ENCODE measurements around the gene NONO.
"Not testable (repeated sequence)": the region's sequence is repeated elsewhere in the genome, so short reads cannot be mapped to it uniquely, and the experiment has no call there.

DNA sequence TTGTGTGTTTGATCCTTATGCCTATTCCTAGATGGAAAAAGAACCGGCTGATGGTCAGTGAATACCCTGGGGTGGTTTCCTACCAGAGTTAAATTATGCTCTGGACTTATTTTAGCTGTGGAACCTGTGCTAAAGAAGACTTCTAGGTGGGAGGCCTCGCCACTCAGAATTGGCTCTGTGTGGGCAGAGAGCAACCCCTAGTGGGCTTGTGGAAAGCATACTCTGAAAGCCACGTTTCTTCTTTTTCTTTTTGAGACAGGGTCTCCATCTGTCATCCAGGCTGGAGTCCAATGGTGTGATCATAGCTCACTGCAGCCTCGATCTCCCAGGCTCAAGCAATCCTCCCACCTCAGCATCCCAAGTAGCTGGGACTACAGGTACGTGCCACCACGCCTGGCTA is 66.4 kb downstream of the NONO start:
- not testable (repeated sequence) for TF ChIP-seq POLR2A, CTCF (IDR thresholded peaks at IDR 0.05)
